T-cell (primary cell): Measurements from ENCODE around the gene TNRC6C. TPM values are rescaled to one million over a fixed set of nuclear protein-coding genes. Genes with fewer than 3 reads are reported as not detected.

Experiments
- ATAC-seq, 4 experiments: fragments of 200-7000 bp in 3 of 4; fragments of 150-1000 bp in 1 of 4; cut with Tn5 transposase; replicated peaks in 1 of 4; 1 replicate in 3 of 4; 2 replicates in 1 of 4; pipeline ENCODE4 v1.10.0; 2021; ENCODE audit warnings: moderate library complexity in 3 of 4, mild to moderate bottlenecking in 2 of 4, moderate number of reproducible peaks in 1 of 4
- CTCF ChIA-PET, 2 donors: fragments of 300-600 bp; sonication (Branson Sonifier 250); formaldehyde crosslinking; loops; one replicate each; lab custom pipeline; 2022; ENCODE audit warnings: antibody characterized with exemption in 2 of 2; lab: Charles Lee
- POLR2A ChIA-PET, 2 donors: fragments of 300-600 bp; sonication (Branson Sonifier 250); formaldehyde crosslinking; loops; one replicate each; lab custom pipeline; 2022; ENCODE audit warnings: antibody characterized with exemption in 2 of 2; lab: Charles Lee
- DNase-seq, 35 experiments: peaks; one replicate each; pipeline versions ENCODE4 v3.0.0 to v3.0.0-alpha.2; 2013 to 2023
- H3K27ac ChIP-seq: one replicate; pipeline ENCODE4 v1.5.1; 2013; ENCODE audit warnings: low read length
- H3K27me3 ChIP-seq, 2 experiments: replicated peaks in 1 of 2; 1 replicate in 1 of 2; 2 replicates in 1 of 2; pipeline versions ENCODE4 v1.6.1 to v1.7.0; 2013; ENCODE audit warnings: low read length in 1 of 2, mixed read lengths in 1 of 2; ENCODE audit not compliant: control insufficient read depth in 2 of 2, insufficient read depth in 2 of 2; ENCODE audit errors: extremely low read depth in 1 of 2
- H3K36me3 ChIP-seq, 2 donors: 1 replicate in 1 of 2; 2 replicates in 1 of 2; pipeline versions ENCODE4 v1.6.1 to v1.7.0; 2013; ENCODE audit warnings: low read length in 1 of 2; ENCODE audit not compliant: control insufficient read depth in 2 of 2, insufficient read depth in 1 of 2; ENCODE audit errors: extremely low read depth in 1 of 2
- H3K4me1 ChIP-seq, 2 experiments: 1 replicate in 1 of 2; 2 replicates in 1 of 2; pipeline versions ENCODE4 v1.6.1 to v1.7.0; 2013; ENCODE audit warnings: low read length in 2 of 2, mixed read lengths in 1 of 2; ENCODE audit not compliant: insufficient read depth in 2 of 2, control insufficient read depth in 1 of 2; ENCODE audit errors: extremely low read depth in 1 of 2
- H3K4me3 ChIP-seq, 2 donors: 1 replicate in 1 of 2; 2 replicates in 1 of 2; pipeline versions ENCODE4 v1.5.1 to v1.7.0; 2013; ENCODE audit warnings: mild to moderate bottlenecking in 2 of 2, low read length in 1 of 2, moderate library complexity in 1 of 2; ENCODE audit not compliant: control insufficient read depth in 1 of 2; ENCODE audit errors: extremely low read depth in 1 of 2
- H3K9me3 ChIP-seq: 2 replicates; pipeline ENCODE4 v1.7.0; 2013
- H3K27ac Mint-ChIP-seq, 2 donors: one replicate each; pipeline ENCODE4 v1.8.0; 2020 to 2021; ENCODE audit warnings: mild to moderate bottlenecking in 2 of 2, mixed read lengths in 2 of 2
- H3K27me3 Mint-ChIP-seq, 2 donors: one replicate each; pipeline ENCODE4 v1.8.0; 2021 to 2022; ENCODE audit warnings: mixed read lengths in 2 of 2
- H3K36me3 Mint-ChIP-seq: one replicate; pipeline ENCODE4 v1.8.0; 2021; ENCODE audit warnings: mixed read lengths
- H3K4me1 Mint-ChIP-seq, 3 donors: one replicate each; pipeline ENCODE4 v1.8.0; 2020 to 2022; ENCODE audit warnings: mixed read lengths in 3 of 3, mild to moderate bottlenecking in 1 of 3
- H3K4me3 Mint-ChIP-seq, 3 donors: one replicate each; pipeline ENCODE4 v1.8.0; 2020 to 2022; ENCODE audit warnings: mild to moderate bottlenecking in 3 of 3, mixed read lengths in 3 of 3, moderate library complexity in 3 of 3
- H3K9me3 Mint-ChIP-seq, 3 donors: one replicate each; pipeline ENCODE4 v1.8.0; 2020 to 2022; ENCODE audit warnings: mixed read lengths in 3 of 3
- WGBS: methylation state at CpG from one replicate; pipeline ENCODE4 v1.1.5; 2013; ENCODE audit warnings: missing lambda C conversion rate; ENCODE audit not compliant: insufficient coverage; 5-methylcytosine and 5-hydroxymethylcytosine counted together
- total RNA-seq, 35 experiments: library from RNA in 6 of 35; stranded (reverse) in 6 of 35; fragments of 120-200 nt in 1 of 35; gene quantifications; one replicate each; pipeline versions ENCODE4 v1.2.1 to v1.2.4 and lab custom pipeline; 2013 to 2026

Gene TNRC6C
- total RNA-seq, 5 donors from 2014 or later (not counting 1 experiment from before 2014, with no cell fraction given): 87.1 to 116 (median 94.3) TPM

DNA sequence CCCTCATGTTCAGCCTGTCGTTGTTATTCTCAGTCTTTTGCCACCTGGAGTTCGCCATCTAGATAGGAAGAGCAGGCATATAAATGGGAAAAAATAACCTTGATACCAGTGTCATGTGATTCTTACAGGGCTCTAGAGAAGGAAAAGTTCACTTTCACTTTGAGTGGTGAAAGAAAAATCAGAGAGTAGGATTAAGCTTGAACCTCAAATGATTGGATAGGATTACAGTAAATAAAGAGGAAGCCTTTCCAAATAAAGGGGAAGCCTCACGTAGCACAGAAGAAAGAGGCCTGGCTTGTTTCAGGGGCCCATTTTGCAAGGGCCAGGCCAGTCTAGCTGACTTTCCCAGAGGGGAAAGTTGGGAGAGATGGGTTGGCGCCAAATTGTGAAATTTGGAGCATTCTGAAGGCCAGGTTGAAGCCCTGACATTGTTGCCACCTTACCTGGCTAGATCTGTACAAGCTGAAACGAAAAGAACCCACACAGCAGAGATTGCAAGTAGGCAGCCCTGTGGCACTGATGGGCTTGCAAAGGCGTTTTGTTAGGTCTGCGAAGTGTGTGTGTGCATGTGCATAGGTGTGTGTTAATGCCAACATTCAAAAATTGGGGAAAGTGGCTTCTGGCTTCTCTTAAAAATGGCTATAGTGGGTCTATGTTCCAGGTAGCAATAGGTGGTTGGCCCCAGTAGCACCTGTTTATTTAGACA is 131.2 kb downstream of the TNRC6C start:
- Histone ChIP-seq H3K36me3 (peaks cover 20 to 89% of the 10 kb centered on the region in 2 donors), H3K27ac (no peak overlapping the region), H3K27me3 (no peaks in the 10 kb centered on the region), H3K4me3 (no peak overlapping the region), H3K9me3 (no peaks in the 10 kb centered on the region), H3K4me1 (no peaks in the 10 kb centered on the region)
- H3K27ac Mint-ChIP-seq: peak overlapping the region; percentile 5 to 79
- H3K4me3 Mint-ChIP-seq: no peak overlapping the region
- ATAC-seq (no peak), DNase-seq (no peak)
- no peaks in the 10 kb centered on the region for H3K9me3 Mint-ChIP-seq
- H3K36me3 Mint-ChIP-seq: peaks cover 59% of the 10 kb centered on the region
- ChIA-PET POLR2A (no interaction called here), CTCF (no interaction called here)
- H3K27me3 Mint-ChIP-seq: no peaks in the 10 kb centered on the region
- peaks cover 0 to 3% (median 0%) of the 10 kb centered on the region in 3 donors for H3K4me1 Mint-ChIP-seq
- 91% methylated on average over 6 of the region's 7 CpGs for WGBS

DNA sequence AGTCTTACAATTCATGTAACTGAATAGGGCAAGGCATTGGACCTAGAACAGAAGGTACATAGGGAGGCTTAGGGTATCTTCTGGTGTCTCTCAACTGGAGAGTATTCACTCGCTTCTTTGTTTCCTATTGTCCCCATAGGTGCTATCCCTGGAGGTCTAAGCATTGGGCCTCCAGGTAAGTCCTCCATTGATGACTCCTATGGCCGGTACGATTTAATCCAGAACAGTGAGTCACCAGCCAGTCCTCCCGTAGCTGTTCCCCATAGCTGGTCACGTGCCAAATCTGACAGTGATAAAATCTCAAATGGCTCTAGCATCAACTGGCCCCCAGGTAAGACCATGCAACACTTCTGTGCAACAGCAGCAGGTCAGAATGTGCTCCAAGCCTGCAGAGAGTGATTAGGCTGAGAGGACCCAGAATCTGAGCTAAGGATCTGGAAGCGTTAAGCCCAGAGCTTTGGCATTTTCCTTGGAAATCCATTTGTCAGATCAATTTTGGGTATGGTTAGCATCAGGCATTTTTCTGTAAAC is 134.4 kb downstream of the TNRC6C start:
- H3K4me3 ChIP-seq: no peak overlapping the region
- no peak overlapping the region for H3K27ac ChIP-seq
- WGBS: 98% methylated on average over 5 of the region's 6 CpGs
- ChIA-PET CTCF (interaction anchor here in 1 of 2 donors (0.6 kb wide), 1 partner anchor 681 kb away, joined by 6 read pairs; no protein-coding TSS in a partner anchor), POLR2A (no interaction called here)
- no peak for DNase-seq
- Mint-ChIP-seq H3K4me1 (peaks cover 0 to 3% (median 0%) of the 10 kb centered on the region in 3 donors), H3K9me3 (no peaks in the 10 kb centered on the region), H3K27ac (no peak overlapping the region), H3K4me3 (no peak overlapping the region), H3K36me3 (peaks cover 66% of the 10 kb centered on the region), H3K27me3 (no peaks in the 10 kb centered on the region)
- no peaks in the 10 kb centered on the region for H3K9me3 ChIP-seq
- no peaks in the 10 kb centered on the region for H3K27me3 ChIP-seq
- peaks cover 33 to 93% of the 10 kb centered on the region in 2 donors for H3K36me3 ChIP-seq
- H3K4me1 ChIP-seq: no peaks in the 10 kb centered on the region
- ATAC-seq: no peak

DNA sequence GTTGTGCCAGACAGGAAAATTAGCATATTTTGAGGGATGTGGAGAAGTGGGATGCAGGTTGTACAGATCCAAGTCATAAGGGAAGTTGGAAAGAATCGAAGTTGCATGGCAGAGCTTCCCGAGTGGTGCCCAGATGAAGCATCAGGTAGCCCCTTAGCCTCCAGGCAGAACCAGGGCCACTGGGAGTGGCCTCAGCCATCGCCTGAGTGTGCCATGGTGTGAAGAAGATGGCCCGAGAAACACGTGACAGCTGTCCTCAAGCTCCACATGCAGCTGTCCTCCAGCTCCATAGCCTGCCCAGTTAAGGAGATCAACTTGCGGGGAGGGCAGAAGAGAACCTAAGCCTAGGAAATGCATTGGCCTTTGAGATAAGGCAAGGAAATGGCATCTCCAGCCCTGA is 136.5 kb downstream of the TNRC6C start:
- no peaks in the 10 kb centered on the region for H3K4me1 Mint-ChIP-seq

DNA sequence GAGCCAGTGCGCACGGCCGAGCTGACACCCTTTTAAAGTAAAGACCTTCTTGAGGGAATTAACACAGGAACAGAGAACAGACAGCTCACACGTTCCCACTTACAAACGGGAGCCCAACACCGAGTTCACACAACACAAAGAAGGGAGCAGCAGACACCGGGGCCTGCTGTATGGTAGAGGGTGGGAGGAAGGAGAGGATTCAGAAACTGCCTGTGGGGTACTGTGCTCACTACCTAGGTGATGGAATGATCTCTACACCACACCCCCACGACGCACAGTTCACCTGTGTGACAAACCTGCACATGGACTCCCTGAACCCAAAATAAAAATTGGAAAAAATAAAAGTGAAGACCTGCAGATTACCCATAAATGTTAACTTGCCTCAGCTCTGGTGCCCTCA is 137.6 kb downstream of the TNRC6C start:
- Mint-ChIP-seq H3K4me1 (no peaks in the 10 kb centered on the region), H3K9me3 (no peaks in the 10 kb centered on the region), H3K36me3 (peaks cover 76% of the 10 kb centered on the region), H3K27ac (no peak overlapping the region), H3K4me3 (no peak overlapping the region), H3K27me3 (no peaks in the 10 kb centered on the region)
- 100% methylated on average over 3 of the region's 9 CpGs for WGBS
- ATAC-seq: no peak
- Histone ChIP-seq H3K27ac (no peak overlapping the region), H3K4me1 (no peaks in the 10 kb centered on the region), H3K27me3 (no peaks in the 10 kb centered on the region), H3K9me3 (no peaks in the 10 kb centered on the region), H3K4me3 (no peak overlapping the region), H3K36me3 (peaks cover 38 to 95% of the 10 kb centered on the region in 2 donors)
- POLR2A ChIA-PET: no interaction called here
- no peak for DNase-seq
- CTCF ChIA-PET: no interaction called here

More for the DNA sequence above, 136.5 kb downstream of the TNRC6C start:
- H3K9me3 Mint-ChIP-seq: no peaks in the 10 kb centered on the region
- no peak for DNase-seq
- H3K36me3 ChIP-seq: peaks cover 33 to 97% of the 10 kb centered on the region in 2 donors
- no peaks in the 10 kb centered on the region for H3K4me1 ChIP-seq
- H3K36me3 Mint-ChIP-seq: peaks cover 76% of the 10 kb centered on the region
- no peak overlapping the region for H3K27ac ChIP-seq
- H3K27me3 ChIP-seq: no peaks in the 10 kb centered on the region
- no peak for ATAC-seq
- H3K4me3 Mint-ChIP-seq: no peak overlapping the region
- H3K4me3 ChIP-seq: no peak overlapping the region
- no peaks in the 10 kb centered on the region for H3K9me3 ChIP-seq
- H3K27ac Mint-ChIP-seq: peak overlapping the region in 1 of 2 donors; percentile 36
- ChIA-PET CTCF (interaction anchor here in 1 of 2 donors (0.5 to 1.7 kb wide), 2 partner anchors 10 to 108 kb away, joined by 3 to 4 read pairs; no protein-coding TSS in a partner anchor), POLR2A (no interaction called here)
- WGBS: 98% methylated on average over 4 of the region's 6 CpGs
- H3K27me3 Mint-ChIP-seq: no peaks in the 10 kb centered on the region

DNA sequence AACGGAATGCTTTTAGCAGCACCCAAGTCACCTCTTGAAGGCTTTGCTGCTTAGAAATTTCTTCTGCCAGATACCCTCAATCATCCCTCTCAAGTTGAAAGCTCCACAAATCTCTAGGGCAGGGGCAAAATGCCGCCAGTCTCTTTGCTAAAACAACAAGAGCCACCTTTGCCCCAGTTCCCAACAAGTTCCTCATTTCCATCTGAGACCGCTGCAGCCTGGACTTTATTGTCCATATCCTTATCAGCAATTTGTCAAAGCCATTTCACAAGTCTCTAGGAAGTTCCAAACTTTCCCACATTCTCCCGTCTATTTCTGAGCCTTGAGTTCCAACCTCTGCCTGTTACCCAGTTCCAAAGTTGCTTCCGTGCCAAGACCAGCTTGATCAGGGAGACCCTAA is 142.6 kb downstream of the TNRC6C start:
- H3K4me3 Mint-ChIP-seq: no peak overlapping the region
- peak overlapping the region; percentile 23 to 41 for H3K27ac Mint-ChIP-seq

DNA sequence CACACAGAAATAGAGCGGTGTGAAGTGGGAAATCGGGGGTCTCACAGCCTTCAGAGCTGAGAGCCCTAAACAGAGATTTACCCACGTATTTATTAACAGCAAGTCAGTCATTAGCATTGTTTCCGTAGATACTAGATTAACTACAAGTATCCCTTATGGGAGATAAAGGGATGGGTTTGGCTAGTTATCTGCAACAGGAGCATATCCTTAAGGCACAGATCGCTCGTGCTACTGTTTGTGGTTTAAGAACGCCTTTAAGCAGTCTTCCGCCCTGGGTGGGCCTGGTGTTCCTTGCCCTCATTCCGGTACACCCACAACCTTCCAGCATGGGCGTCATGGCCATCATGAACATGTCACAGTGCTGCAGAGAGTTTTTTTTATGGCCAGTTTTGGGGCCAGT is 143.0 kb downstream of the TNRC6C start:
- Mint-ChIP-seq H3K36me3 (peaks cover 61% of the 10 kb centered on the region), H3K9me3 (no peaks in the 10 kb centered on the region), H3K27ac (peak overlapping the region; percentile 23 to 58), H3K4me3 (no peak overlapping the region), H3K27me3 (no peaks in the 10 kb centered on the region), H3K4me1 (no peaks in the 10 kb centered on the region)
- no peaks in the 10 kb centered on the region for H3K27me3 ChIP-seq
- WGBS: 93% methylated on average over 2 of the region's 10 CpGs
- H3K4me3 ChIP-seq: no peak overlapping the region
- DNase-seq (no peak), ATAC-seq (no peak)
- ChIA-PET CTCF (no interaction called here), POLR2A (no interaction called here)
- no peaks in the 10 kb centered on the region for H3K4me1 ChIP-seq
- no peaks in the 10 kb centered on the region for H3K9me3 ChIP-seq
- H3K36me3 ChIP-seq: peaks cover 43 to 87% of the 10 kb centered on the region in 2 donors
- no peak overlapping the region for H3K27ac ChIP-seq

More for the DNA sequence above, 142.6 kb downstream of the TNRC6C start:
- no peaks in the 10 kb centered on the region for H3K27me3 Mint-ChIP-seq
- H3K36me3 Mint-ChIP-seq: peaks cover 65% of the 10 kb centered on the region
- H3K27me3 ChIP-seq: no peaks in the 10 kb centered on the region
- H3K4me1 Mint-ChIP-seq: no peaks in the 10 kb centered on the region
- ATAC-seq (no peak), DNase-seq (no peak)
- peaks cover 47 to 90% of the 10 kb centered on the region in 2 donors for H3K36me3 ChIP-seq
- ChIA-PET POLR2A (no interaction called here), CTCF (no interaction called here)
- no peak overlapping the region for H3K27ac ChIP-seq
- no peaks in the 10 kb centered on the region for H3K9me3 ChIP-seq
- no peaks in the 10 kb centered on the region for H3K4me1 ChIP-seq
- H3K9me3 Mint-ChIP-seq: no peaks in the 10 kb centered on the region
- no peak overlapping the region for H3K4me3 ChIP-seq
- WGBS: 98% methylated on average over 4 of the region's 5 CpGs
